Right renal pelvis (tissue), 4 donors: ENCODE measurements around the gene CBR3. TPM values are rescaled to one million over a fixed set of nuclear protein-coding genes. Genes with fewer than 3 reads are reported as not detected.
"Not testable (repeated sequence)": the region's sequence is repeated elsewhere in the genome, so short reads cannot be mapped to it uniquely, and the experiment has no call there.

Experiments used
- DNase-seq, 4 donors: peaks; one replicate each; pipeline ENCODE4 v3.0.0-alpha.2; 2013; ENCODE audit warnings: low read depth in 4 of 4, low spot score in 3 of 4, missing footprints in 1 of 4
- polyA plus RNA-seq, 4 donors: library from polyadenylated mRNA; unstranded; fragments of 120-200 nt; gene quantifications; one replicate each; pipeline ENCODE4 v1.2.1, GENCODE V29; 2013; ENCODE audit not compliant: insufficient read length in 4 of 4

Gene CBR3
- polyA plus RNA-seq, 4 donors, result 0.90 to 2.2 (median 1.3) TPM

DNA sequence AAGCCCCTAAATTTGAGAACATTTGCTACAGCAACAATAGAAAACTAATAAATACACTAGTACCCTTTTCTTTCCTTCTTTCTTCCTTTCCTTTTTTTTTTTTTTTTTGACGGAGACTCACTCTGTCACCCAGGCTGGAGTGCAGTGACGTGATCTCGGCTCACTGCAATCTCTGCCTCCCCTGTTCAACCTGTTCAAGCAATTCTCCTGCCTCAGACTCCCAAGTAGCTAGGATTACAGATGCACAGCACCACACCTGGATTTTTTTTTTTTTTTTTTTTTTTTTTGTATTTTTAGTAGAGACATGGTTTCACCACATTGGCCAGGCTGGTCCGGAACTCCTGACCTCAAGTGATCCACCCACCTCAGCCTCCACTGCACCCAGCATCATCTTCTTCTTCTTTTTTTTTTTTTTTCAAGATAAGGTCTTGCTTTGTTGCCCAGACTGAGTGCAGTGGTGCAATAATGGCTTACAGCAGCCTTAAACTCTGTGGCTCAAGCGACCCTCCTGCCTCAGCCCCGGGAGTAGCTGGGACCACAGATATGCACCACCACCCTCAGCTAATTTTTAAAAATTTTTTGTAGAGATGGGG lies 19.6 kb upstream of the CBR3 start:
- no peak for DNase-seq

DNA sequence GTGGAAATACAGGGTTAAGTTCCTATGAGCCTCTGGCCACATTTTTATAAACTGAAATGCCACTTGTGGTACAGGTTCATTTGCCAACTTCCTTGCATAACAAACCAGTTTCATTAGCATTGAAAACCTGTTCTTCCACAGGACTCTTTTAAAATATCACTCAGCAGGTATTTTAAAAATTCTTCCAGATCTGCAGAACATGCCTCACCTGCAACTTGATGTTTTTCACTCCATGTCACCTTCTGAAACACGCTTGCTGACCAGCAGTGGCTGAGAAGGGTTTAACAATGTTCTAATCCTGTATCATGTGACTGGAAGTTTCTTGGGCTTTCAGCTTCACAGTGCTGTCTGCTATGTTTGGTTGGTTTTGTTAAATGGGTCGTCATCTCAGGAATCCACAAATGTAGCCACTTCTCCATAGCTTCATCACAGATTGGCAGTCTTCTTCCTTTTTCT lies 17.6 kb upstream of the CBR3 start:
- no peak for DNase-seq

DNA sequence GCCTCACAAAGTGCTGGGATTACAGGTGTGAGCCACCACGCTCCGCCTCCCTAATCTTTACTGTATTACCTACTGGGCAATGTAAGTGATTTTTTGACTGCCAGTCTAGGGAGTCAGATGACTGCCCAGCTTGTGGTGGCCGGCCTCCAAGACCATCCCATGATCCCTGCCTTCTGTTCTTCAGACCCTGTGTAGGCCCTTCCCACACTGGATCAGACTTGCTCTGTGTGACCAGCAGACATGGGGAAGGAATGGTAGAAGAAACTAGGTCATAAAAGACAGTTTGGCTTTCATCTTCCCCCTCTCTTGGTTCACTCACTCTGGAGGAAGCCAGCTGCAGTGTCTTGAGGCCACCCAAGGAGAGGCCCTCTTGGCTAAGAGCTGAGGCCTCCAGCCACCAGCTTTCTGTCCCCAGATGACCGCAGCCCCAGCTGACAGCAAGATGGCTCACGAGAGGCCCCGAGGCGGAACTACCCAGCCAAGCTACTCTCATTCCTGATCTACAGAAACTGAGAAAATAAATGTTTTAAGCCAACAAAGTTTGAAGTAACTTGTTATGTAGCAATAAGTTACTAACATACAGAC lies 14.5 kb upstream of the CBR3 start:
- no peak for DNase-seq

DNA sequence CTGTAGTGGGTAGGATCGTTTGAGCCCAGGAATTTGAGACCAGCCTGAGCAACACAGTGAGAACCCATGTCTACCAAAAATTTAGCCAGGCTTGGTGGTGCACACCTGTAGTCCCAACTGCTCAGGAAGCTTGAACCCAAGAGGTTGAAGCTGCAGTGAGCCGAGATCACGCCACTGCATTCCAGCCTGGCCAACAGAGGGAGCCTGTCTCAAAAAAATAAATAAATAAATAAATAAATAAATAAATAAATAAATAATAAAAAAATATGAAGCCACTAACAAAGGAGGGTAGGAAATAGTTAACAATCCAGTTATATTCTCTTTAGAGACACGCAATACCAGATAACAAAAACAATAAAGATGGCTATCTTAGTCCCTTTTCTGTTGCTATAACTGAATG lies 11.9 kb upstream of the CBR3 start:
- no peak for DNase-seq

DNA sequence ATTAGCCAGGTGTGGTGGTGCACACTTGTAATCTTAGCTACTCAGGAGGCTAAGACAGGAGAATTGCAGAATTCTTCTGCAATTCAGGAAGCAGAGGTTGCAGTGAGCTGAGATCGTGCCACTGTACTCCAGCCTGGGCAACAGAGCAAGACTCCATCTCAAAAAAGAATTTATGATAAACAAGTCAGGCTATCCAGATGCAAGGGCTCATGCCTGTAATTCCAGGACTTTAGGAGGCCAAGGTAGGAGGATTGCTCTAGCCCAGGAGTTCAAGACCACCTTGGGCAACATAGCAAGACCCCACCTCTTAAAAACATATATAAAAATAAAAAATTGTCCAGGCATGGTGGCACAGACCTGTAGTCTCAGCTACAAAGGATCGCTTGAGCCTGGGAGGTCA lies 10.5 kb upstream of the CBR3 start:
- no peak for DNase-seq

DNA sequence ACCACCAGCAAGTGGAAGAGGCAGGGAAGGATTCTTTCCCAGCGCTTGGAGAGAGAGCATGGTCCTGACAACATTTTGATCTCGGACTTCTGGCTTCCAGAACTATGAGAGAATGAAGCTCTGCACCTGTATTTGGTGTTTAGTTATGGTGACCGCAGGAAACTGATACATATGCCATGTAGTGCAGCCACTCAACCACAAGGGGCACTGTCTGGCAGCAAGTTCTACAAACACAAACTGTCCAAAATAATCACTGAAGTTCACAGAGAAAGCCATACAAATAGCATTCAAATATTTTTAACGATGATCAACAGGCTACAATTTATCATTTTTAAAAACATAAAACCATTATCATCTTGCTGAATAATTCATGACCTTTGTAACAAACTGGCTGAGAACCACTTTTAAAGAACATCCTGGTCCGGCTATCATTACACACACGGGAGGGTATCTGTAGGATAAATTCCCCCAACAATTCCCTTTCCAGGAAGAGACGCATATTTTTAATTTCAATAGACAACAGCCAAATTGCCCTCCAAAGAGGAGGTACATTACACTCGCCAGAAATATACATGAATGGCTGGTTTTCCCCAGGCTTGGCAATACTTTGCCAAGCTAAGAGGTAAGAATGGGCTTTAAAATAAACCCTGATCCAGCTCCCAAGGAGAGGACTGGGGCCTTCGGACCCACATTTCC lies 9.2 kb upstream of the CBR3 start:
- no peak for DNase-seq

DNA sequence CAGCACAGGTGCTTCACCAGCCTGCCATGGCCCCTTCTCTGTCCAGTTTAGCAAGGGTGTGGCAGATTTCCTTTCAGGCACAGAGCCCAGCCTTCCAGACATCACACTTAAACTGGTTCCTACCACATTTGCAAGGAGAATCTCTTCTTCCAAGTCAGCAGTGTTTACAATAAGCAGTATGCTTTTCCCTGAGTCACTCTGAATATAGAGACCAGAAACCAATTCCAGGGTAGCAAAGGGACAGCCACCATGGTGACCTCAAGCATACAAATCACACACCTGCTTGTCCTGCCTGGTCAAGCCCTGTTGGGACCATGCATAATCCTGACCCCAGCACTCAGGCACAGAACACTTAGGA lies 8.7 kb upstream of the CBR3 start:
- no peak for DNase-seq

DNA sequence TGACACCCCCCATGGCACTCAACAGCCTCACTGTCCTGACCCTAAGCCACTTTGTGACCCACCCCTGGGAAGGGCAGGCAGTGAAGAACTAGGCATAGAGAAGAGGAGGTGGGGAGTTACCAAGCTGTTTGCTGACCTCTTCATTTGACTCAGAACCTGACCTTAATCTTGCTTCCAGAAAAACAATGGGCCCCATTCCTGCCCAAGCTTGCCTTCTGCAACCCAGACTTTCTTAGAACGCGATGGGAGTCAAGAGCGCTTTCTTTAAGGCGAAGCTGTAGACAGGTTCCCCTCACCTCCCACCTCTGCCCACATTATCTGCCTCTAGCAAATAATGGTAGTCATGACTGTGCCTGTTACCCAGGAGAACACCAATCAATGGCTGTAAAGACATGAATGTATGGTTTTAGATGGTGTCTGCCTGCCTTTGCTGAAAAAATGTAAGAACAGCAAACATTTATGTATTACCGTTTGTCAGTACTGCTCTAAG lies 8.2 kb upstream of the CBR3 start:
- no peak for DNase-seq

DNA sequence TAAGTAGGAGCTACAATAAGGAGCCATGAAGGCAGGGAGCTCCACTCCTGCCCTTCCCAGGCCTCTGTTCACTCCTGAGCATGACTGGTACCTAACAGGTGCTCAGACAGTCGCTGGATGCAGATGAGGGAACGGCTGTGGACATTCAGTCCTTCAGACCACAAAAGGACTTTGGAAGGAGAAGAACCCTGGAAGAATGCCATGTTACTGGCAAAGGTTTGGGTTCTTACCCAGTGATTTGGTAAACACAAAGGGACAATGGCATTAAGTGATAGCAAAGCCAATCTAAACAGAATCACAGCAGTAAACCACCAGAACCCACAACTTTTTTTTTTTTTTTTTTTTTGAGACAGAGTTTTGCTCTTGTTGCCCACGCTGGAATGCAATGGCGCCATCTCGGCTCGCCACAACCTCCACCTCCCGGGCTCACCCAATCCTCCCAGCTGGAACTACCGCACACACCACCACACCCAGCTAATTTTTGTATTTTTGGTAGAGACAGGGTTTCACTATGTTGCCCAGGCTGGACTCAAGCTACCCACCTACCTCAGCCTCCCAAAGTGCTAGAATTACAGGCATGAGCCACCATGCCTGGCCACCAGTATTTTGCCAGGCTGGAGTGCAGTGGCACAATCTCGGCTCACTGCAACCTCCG lies 7.5 kb upstream of the CBR3 start:
- DNase-seq, result no peak

DNA sequence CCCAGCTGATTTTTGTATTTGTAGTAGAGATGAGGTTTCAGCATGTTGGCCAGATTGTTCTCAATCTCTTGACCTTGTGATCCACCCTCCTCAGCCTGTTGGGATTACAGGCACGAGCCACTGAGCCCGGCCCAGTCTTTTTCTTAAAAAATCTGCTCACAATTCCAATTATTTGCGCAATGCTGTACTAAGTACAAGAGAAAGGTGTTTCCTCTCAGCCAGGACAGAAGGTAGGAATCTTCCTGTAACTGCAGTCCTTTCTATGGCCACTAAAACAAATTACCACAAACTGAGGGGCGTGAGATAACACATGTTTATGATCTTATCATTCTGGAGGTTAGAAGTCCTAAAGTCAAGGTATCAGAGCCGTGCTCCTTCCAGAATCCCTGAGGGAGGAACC lies 6.9 kb upstream of the CBR3 start:
- no peak for DNase-seq

DNA sequence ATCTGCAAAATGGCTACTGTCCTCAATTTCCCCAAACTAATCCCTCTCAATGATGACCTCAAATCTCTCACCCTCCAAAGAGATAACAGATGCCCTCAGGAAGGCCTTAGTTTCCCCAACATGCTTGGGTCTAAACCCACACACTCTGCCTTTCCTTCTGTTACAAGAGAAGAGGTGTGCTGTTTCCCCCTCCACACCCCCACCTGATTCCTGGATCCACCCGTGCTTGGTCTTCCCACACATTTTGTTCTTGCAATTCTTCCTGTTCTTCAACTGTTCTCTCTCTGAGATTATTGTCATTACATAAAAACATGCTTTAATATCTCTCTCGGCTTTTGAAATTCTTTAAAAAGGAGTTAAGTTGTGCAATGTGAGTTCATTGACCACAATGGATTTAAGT lies 5.7 kb upstream of the CBR3 start:
- no peak for DNase-seq

DNA sequence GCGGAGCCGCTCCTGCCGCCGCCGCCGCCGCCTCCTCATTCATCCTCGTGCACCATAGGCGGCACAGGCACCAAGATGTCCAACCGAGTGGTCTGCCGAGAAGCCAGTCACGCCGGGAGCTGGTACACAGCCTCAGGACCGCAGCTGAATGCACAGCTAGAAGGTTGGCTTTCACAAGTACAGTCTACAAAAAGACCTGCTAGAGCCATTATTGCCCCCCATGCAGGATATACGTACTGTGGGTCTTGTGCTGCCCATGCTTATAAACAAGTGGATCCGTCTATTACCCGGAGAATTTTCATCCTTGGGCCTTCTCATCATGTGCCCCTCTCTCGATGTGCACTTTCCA lies 4.5 kb upstream of the CBR3 start:
- DNase-seq, result not testable (repeated sequence)

DNA sequence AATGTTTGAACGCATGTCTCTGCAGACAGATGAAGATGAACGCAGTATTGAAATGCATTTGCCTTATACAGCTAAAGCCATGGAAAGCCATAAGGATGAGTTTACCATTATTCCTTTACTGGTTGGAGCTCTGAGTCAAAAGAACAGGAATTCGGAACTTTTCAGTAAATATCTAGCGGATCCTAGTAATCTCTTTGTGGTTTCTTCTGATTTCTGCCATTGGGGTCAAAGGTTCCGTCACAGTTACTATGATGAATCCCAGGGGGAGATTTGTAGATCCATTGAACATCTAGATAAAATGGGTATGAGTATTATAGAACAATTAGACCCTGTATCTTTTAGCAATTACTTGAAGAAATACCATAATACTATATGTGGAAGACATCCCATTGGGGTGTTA lies 4.0 kb upstream of the CBR3 start:
- DNase-seq, result not testable (repeated sequence)

DNA sequence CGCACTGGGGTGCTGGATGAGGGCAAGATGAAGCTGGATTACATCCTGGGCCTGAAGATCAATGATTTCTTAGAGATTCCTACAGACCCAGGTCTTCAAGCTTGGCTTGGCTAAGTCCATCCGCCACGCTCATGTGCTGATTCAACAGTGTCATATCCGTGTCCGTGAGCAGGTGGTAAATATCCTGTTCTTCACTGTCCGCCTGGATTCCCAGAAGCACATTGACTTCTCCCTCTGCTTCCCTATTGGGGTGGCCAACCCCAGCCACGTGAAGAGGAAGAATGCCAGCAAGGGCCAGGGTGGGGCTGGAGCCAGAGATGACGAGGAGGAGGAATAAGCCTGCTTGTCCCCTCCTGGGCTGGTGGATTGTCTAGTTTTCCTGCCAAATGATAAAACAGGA lies 2.2 kb upstream of the CBR3 start:
- no peak for DNase-seq

DNA sequence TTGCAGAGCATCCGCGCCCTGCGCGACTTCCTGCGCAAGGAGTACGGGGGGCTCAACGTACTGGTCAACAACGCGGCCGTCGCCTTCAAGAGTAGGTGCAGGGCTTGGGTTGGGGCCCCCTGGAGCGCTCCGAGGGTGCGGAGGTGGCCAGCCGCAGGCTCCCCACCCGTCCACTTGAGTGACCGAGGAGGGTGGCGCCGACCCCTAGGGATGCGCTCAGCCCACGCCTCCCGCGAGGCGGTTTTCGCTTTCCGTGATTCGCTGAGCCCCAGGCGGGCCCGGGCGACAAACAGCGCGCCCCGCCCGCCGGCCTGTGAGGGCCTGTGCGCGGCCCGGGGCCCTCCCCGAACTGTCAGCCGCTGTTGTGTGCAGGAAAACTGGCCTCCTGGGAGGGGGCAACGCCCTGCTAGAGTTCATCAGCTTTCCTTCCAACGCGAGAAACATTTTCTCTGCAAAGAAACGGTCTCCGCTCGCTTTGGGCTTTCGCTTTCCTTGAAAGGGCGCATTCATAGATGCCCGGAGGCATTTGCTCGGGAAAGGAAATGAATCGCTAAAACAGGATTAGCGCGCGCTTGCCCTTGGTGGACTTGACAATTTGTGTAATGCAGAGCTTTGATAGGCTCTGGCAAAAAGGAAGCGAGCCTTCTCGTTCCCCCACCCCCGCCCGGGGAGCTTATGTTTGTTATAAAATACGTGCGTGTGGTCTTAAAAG lies 668 bp downstream of the CBR3 start:
- DNase-seq, result no peak

DNA sequence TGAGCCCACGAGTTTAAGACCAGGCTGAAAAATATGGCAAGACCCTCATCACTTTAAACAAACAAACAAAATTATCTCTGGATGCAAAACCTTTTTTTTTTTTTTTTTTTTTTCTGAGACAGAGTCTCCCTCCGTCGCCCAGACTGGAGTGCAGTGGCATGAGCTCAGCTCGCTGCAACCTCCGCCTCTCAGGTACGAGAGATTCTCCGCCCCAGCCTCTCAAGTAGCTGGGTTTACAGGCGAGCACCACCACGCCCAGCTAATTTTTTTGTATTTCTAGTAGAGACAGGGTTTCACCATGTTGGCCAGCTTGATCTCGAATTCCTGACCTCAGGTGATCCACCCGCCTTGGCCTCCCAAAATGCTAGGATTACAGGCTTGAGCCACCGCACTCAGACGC lies 4.9 kb downstream of the CBR3 start:
- not testable (repeated sequence) for DNase-seq

DNA sequence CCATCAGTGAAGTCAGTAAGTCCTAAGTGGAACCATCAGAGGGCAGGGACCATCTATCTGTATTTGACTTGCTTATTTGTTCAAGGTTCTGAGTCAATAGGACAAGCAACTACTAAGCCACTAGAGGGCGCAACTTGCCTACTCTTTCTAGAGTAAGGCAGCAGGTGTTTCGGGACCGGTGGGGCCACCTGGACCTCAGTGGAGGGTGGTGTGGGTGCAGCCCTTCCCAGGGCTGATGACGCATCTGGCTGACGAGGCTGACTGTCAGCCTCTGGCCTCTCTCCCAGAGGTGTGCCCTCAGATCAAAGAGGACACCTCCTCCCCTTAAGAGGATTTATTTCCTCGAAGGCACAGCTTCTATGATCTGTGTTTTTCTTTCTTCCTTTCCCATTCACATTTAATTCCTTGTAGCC lies 6.6 kb downstream of the CBR3 start:
- peak in 3 of 4 donors; percentile 65 to 78 (median 74) for DNase-seq

DNA sequence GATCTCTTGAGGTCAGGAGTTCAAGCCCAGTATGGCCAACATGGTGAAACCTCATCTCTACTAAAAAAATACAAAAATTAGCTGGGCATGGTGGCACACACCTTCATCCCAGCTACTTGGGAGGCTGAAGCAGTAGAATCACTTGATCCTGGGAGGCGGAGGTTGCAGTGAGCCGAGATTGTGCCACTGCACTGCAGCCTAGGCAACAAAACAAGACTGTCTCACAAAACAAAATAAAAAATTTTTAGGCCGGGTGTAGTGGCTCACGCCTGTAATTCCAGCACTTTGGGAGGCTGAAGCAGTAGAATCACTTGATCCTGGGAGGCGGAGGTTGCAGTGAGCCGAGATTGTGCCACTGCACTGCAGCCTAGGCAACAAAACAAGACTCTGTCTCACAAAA lies 9.4 kb downstream of the CBR3 start:
- DNase-seq, result not testable (repeated sequence)

DNA sequence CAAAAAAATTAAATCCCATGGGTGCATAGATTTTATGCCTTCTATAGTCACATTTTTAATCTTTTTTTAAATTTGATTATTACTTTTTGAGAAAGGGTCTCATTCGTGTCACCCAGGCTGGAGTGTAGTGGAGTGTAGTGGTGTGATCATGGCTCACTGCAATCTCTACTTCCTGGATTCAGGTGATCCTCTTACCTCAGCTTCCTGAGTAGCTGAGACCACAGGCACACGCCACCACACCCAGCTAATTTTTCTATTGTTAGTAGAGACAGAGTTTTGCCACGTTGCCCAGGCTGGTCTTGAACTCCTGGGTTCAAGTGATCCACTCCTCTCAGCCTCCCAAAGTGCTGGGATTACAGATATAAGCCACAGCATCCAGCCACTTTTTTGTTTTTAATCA lies 10.4 kb downstream of the CBR3 start:
- no peak for DNase-seq

DNA sequence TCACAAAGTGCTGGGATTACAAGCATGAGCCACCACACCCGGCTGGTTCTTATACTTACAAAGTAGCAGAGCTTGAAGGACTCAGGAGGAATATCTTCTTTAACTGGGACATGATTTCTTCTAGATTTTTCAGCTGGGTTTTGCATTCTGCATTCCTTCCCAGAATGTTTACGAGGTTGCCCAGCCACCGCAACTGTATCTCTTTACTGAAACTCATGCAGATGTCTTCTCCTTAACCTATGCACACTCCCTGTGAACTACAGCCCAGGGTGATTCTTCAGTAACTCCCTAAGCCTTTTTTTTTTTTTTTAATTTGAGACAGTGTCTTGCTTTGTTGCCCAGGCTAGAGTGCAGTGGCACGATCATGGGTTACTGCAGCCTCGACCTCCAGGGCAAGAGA lies 13.0 kb downstream of the CBR3 start:
- no peak for DNase-seq

DNA sequence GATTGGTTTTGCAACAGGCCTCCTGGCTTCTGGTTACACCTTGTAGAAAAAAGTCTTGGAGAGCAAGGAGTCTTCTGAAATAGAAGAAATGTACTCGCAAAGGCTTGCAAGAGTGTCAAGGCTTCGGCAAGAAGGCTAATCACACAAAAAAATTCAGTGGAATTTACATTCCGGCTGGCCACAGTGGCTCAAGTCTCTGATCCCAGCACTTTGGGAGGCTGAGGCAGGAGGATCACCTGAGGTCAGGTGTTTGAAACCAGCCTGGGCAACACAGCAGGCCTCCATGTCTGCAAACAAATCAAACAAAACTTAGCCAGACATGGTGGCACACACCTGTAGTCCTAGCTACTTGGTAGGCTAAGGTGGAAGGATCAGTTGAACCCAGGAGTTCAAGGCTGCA lies 14.0 kb downstream of the CBR3 start:
- DNase-seq, result no peak
